CD14-positive monocyte (primary cell): ENCODE results near the gene TAGAP. TPM values are rescaled to one million over a fixed set of nuclear protein-coding genes. Genes with fewer than 3 reads are reported as not detected.

Experiments
- DNase-seq, 3 donors: peaks; one replicate each; pipeline ENCODE4 v3.0.0-alpha.2; 2011 to 2022
- H2AFZ ChIP-seq: 2 replicates; pipeline ENCODE4 v1.6.0; 2012; ENCODE audit warnings: mild to moderate bottlenecking, low read depth, low read length, inconsistent platforms; ENCODE audit not compliant: insufficient read depth, poor library complexity, severe bottlenecking
- H3K27ac ChIP-seq, 2 donors: 1 replicate in 1 of 2; 2 replicates in 1 of 2; pipeline ENCODE4 v1.5.1; 2012 to 2013; ENCODE audit warnings: low read length in 2 of 2, control low read depth in 1 of 2, inconsistent platforms in 1 of 2, low read depth in 1 of 2, mild to moderate bottlenecking in 1 of 2
- H3K27me3 ChIP-seq, 2 donors: one replicate each; pipeline versions ENCODE4 v1.6.0 to v1.6.1; 2011 to 2013; ENCODE audit warnings: low read length in 2 of 2; ENCODE audit not compliant: control insufficient read depth in 2 of 2, insufficient read depth in 2 of 2
- H3K36me3 ChIP-seq, 2 donors: replicated peaks in 1 of 2; 1 replicate in 1 of 2; 2 replicates in 1 of 2; pipeline versions ENCODE4 v1.5.1 to v1.6.1; 2012 to 2013; ENCODE audit warnings: low read length in 2 of 2, control low read depth in 1 of 2, inconsistent platforms in 1 of 2, mild to moderate bottlenecking in 1 of 2; ENCODE audit not compliant: insufficient read depth in 2 of 2, control insufficient read depth in 1 of 2
- H3K4me1 ChIP-seq, 2 donors: 1 replicate in 1 of 2; 2 replicates in 1 of 2; pipeline versions ENCODE4 v1.5.1 to v1.6.1; 2012 to 2013; ENCODE audit warnings: low read length in 2 of 2, control low read depth in 1 of 2, inconsistent platforms in 1 of 2, mild to moderate bottlenecking in 1 of 2, moderate library complexity in 1 of 2; ENCODE audit not compliant: insufficient read depth in 2 of 2, control insufficient read depth in 1 of 2
- H3K4me2 ChIP-seq: replicated peaks from 2 replicates; pipeline ENCODE3; 2012; ENCODE audit warnings: low read length, moderate library complexity, mild to moderate bottlenecking; ENCODE audit not compliant: poor library complexity, severe bottlenecking; ENCODE audit errors: extremely low read depth
- H3K4me3 ChIP-seq, 3 experiments: fragments of 200-600 bp in 1 of 3; sonication (generic) in 1 of 3; replicated peaks in 1 of 3; 1 replicate in 2 of 3; 2 replicates in 1 of 3; pipeline ENCODE4 v1.5.1; 2011 to 2013; ENCODE audit warnings: low read length in 3 of 3, mild to moderate bottlenecking in 3 of 3, control low read depth in 2 of 3, low read depth in 2 of 3, inconsistent platforms in 1 of 3, moderate library complexity in 1 of 3
- H3K79me2 ChIP-seq: 2 replicates; pipeline ENCODE4 v1.6.0; 2012; ENCODE audit warnings: mild to moderate bottlenecking, control low read depth, inconsistent platforms, low read length, moderate library complexity; ENCODE audit not compliant: insufficient read depth
- H3K9ac ChIP-seq: 2 replicates; pipeline ENCODE4 v1.6.0; 2017; ENCODE audit warnings: low read length, mild to moderate bottlenecking; ENCODE audit not compliant: insufficient read depth, poor library complexity, severe bottlenecking
- H3K9me3 ChIP-seq, 2 donors: replicated peaks in 1 of 2; 1 replicate in 1 of 2; 2 replicates in 1 of 2; pipeline versions ENCODE4 v1.5.1 to v1.6.1; 2012 to 2013; ENCODE audit warnings: low read length in 2 of 2, control low read depth in 1 of 2; ENCODE audit not compliant: control insufficient read depth in 1 of 2, insufficient read depth in 1 of 2
- H4K20me1 ChIP-seq: 2 replicates; pipeline ENCODE4 v1.6.0; 2012; ENCODE audit warnings: mild to moderate bottlenecking, low read length, control low read depth, moderate library complexity; ENCODE audit not compliant: insufficient read depth
- H3K27ac Mint-ChIP-seq, 7 donors: one replicate each; pipeline ENCODE4 v1.8.0; 2020; ENCODE audit warnings: mild to moderate bottlenecking in 7 of 7, mixed read lengths in 7 of 7, moderate library complexity in 6 of 7, inconsistent platforms in 2 of 7
- H3K27me3 Mint-ChIP-seq, 3 donors: one replicate each; pipeline ENCODE4 v1.8.0; 2021 to 2022; ENCODE audit warnings: low read depth in 3 of 3, mild to moderate bottlenecking in 3 of 3, mixed read lengths in 3 of 3, moderate library complexity in 3 of 3, inconsistent platforms in 1 of 3
- H3K36me3 Mint-ChIP-seq, 2 donors: one replicate each; pipeline ENCODE4 v1.8.0; 2020; ENCODE audit warnings: mixed read lengths in 2 of 2, inconsistent platforms in 1 of 2, mild to moderate bottlenecking in 1 of 2
- H3K4me1 Mint-ChIP-seq: one replicate; pipeline ENCODE4 v1.8.0; 2020; ENCODE audit warnings: mild to moderate bottlenecking, mixed read lengths
- H3K4me3 Mint-ChIP-seq, 2 donors: one replicate each; pipeline ENCODE4 v1.8.0; 2020; ENCODE audit warnings: mild to moderate bottlenecking in 2 of 2, mixed read lengths in 2 of 2, moderate library complexity in 1 of 2
- H3K9me3 Mint-ChIP-seq, 7 donors: one replicate each; pipeline ENCODE4 v1.8.0; 2020 to 2022; ENCODE audit warnings: mixed read lengths in 7 of 7, mild to moderate bottlenecking in 6 of 7, moderate library complexity in 6 of 7, inconsistent platforms in 2 of 7
- WGBS: methylation state at CpG from one replicate; pipeline ENCODE4 v1.1.5; 2013; ENCODE audit warnings: missing lambda C conversion rate; ENCODE audit not compliant: insufficient coverage; 5-methylcytosine and 5-hydroxymethylcytosine counted together
- intact Hi-C, 2 donors: fragments of 100-400 bp; cut with micrococcal nuclease; formaldehyde crosslinking; loops; one replicate each; pipeline versions ENCODE4 v1.15.0 to v1.15.1; 2023
- polyA plus RNA-seq, 3 donors: library from polyadenylated mRNA; depleted of rRNA in 1 of 3; unstranded in 2 of 3; stranded (reverse) in 1 of 3; fragments of 300-500 nt in 2 of 3; fragments of >200 nt in 1 of 3; fragmentation: Illumina TruSeq in 2 of 3; gene quantifications; 1 replicate in 2 of 3; 2 replicates in 1 of 3; pipeline ENCODE4 v1.2.3, GENCODE V29; 2012 to 2021
- TF ChIP-seq, protein P1 (sequence below): fragments of 200-600 bp; IDR thresholded peaks from one replicate; pipeline ENCODE4 v1.8.0; 2022; ENCODE audit warnings: antibody characterized with exemption, mild to moderate bottlenecking

The TAGAP gene
- polyA plus RNA-seq, 3 donors = 51.9 to 299 (median 59.1) TPM

DNA sequence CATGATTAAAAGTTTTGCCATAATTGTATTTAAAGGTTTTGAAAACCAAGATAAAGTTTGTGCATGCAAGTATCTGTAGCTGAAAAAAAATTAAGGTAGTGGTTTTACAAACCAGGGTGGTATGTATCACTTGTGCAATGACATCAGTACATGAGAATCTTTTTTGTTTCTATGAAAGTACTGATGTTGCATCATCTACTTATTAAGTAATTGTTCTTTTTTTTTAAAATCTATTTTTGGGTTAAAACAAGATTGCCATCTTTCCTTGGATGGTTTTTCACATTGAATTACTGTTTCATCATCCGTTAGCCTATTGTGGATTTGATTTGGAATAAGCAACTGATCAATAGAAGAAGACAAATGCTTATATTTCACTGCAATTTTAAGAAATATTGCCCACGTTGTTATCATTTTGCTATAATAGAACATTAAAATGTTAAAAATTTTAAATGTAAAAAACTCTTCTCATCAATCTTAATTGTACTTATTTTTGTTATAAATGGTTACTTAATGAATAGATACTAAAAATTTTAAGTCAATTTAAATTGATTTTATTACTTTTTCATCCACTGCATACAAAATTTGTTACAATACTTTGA lies 39.8 kb upstream of the TAGAP start:
- no peaks in the 10 kb centered on the region for H3K27me3 ChIP-seq
- H3K4me3 ChIP-seq = no peak overlapping the region
- H3K27ac Mint-ChIP-seq = peak overlapping the region in 6 of 7 donors; percentile 67 to 91 (median 82)
- no peak overlapping the region for H3K9ac ChIP-seq
- no peak overlapping the region for H3K4me3 Mint-ChIP-seq
- no peaks in the 10 kb centered on the region for H4K20me1 ChIP-seq
- peaks cover 0 to 2% (median 0%) of the 10 kb centered on the region in 7 donors for H3K9me3 Mint-ChIP-seq
- H3K4me1 ChIP-seq = peaks cover 22 to 45% of the 10 kb centered on the region in 2 donors
- no peaks in the 10 kb centered on the region for H3K36me3 ChIP-seq
- H3K79me2 ChIP-seq = no peaks in the 10 kb centered on the region
- TF ChIP-seq, protein P1, sequence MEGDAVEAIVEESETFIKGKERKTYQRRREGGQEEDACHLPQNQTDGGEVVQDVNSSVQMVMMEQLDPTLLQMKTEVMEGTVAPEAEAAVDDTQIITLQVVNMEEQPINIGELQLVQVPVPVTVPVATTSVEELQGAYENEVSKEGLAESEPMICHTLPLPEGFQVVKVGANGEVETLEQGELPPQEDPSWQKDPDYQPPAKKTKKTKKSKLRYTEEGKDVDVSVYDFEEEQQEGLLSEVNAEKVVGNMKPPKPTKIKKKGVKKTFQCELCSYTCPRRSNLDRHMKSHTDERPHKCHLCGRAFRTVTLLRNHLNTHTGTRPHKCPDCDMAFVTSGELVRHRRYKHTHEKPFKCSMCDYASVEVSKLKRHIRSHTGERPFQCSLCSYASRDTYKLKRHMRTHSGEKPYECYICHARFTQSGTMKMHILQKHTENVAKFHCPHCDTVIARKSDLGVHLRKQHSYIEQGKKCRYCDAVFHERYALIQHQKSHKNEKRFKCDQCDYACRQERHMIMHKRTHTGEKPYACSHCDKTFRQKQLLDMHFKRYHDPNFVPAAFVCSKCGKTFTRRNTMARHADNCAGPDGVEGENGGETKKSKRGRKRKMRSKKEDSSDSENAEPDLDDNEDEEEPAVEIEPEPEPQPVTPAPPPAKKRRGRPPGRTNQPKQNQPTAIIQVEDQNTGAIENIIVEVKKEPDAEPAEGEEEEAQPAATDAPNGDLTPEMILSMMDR = no peak
- peak overlapping the region; percentile 58 to 69 for H3K27ac ChIP-seq
- no peaks in the 10 kb centered on the region for H3K36me3 Mint-ChIP-seq
- no peak overlapping the region for H2AFZ ChIP-seq
- no peaks in the 10 kb centered on the region for H3K9me3 ChIP-seq
- intact Hi-C loops = loop anchor here in 1 of 2 donors (5.0 kb wide), 1 partner anchor 37 kb away; no protein-coding TSS in a partner anchor
- peaks cover 25% of the 10 kb centered on the region for H3K4me1 Mint-ChIP-seq
- no CpG with 5 or more reads among the region's 2 CpGs for WGBS
- DNase-seq = peak; percentile 64 to 87 (median 81)
- H3K4me2 ChIP-seq = peak overlapping the region; percentile 12
- H3K27me3 Mint-ChIP-seq = no peaks in the 10 kb centered on the region

DNA sequence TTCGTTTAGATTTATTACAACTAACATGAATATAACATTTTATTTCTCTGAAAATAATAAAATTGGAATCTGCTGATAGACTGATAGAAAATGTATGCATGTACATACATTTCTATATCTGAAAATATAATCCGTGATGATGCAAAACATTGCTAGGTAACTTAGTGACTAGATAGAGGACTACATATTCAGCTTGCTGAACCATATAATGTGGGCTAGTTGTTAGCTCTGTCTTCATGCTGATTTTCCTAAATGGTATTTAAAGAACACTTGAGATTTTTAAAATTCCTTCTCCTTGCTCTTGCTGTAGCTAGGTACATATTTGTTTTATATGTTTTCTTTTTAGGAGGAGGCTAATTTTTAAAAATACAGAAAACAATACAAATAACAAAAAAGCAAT lies 38.4 kb upstream of the TAGAP start:
- Histone ChIP-seq H3K79me2 (no peaks in the 10 kb centered on the region), H4K20me1 (no peaks in the 10 kb centered on the region), H3K36me3 (no peaks in the 10 kb centered on the region), H3K4me2 (no peak overlapping the region), H3K27ac (peak overlapping the region in 1 of 2 donors; percentile 26), H3K9ac (no peak overlapping the region), H3K4me3 (no peak overlapping the region), H3K27me3 (no peaks in the 10 kb centered on the region), H2AFZ (no peak overlapping the region), H3K4me1 (peaks cover 22 to 45% of the 10 kb centered on the region in 2 donors), H3K9me3 (no peaks in the 10 kb centered on the region)
- Mint-ChIP-seq H3K4me1 (peaks cover 30% of the 10 kb centered on the region), H3K9me3 (peaks cover 0 to 2% (median 0%) of the 10 kb centered on the region in 7 donors), H3K36me3 (peaks cover 6 to 8% of the 10 kb centered on the region in 2 donors), H3K27me3 (no peaks in the 10 kb centered on the region), H3K27ac (no peak overlapping the region), H3K4me3 (no peak overlapping the region)
- TF ChIP-seq, protein P1 = no peak
- no CpG with 5 or more reads among the region's 2 CpGs for WGBS
- DNase-seq = no peak
- intact Hi-C loops = loop anchor here in 1 of 2 donors (5.0 kb wide), 1 partner anchor 36 kb away; no protein-coding TSS in a partner anchor
